H1 (cell line): ENCODE measurements around the gene TUBB1. TPM values are rescaled to one million over a fixed set of nuclear protein-coding genes. Genes with fewer than 3 reads are reported as not detected.

ENCODE experiments used
- CTCF ChIA-PET: fragments of 300-600 bp; sonication (Branson Sonifier 250); formaldehyde crosslinking; loops from one replicate; lab custom pipeline; 2021; ENCODE audit not compliant: partially characterized antibody; lab: Charles Lee
- POLR2A ChIA-PET: fragments of 300-600 bp; sonication (Branson Sonifier 250); formaldehyde crosslinking; loops from one replicate; lab custom pipeline; 2021; ENCODE audit warnings: inconsistent platforms; ENCODE audit not compliant: partially characterized antibody; lab: Charles Lee
- DNase-seq, 2 experiments: peaks; one replicate each; pipeline versions ENCODE4 v3.0.0 to v3.0.0-alpha.2; 2010 to 2022; ENCODE audit warnings: low spot score in 2 of 2, low read depth in 1 of 2, mixed read lengths in 1 of 2
- FAIRE-seq: peaks from 2 replicates; lab custom pipeline; 2011; peaks lifted over from hg19 to GRCh38; lab: Jason Lieb, UNC
- H2AFZ ChIP-seq: 2 replicates; pipeline ENCODE4 v1.8.1; 2012; ENCODE audit warnings: low read length, inconsistent platforms
- H2AK5ac ChIP-seq: 2 replicates; pipeline ENCODE4 v1.6.1; 2013; ENCODE audit warnings: low read depth, low read length
- H2BK120ac ChIP-seq: replicated peaks from 2 replicates; pipeline ENCODE3; 2013; ENCODE audit warnings: low read depth, low read length, inconsistent platforms
- H2BK12ac ChIP-seq: 2 replicates; pipeline ENCODE4 v1.6.1; 2013; ENCODE audit warnings: low read depth, low read length
- H2BK15ac ChIP-seq: 2 replicates; pipeline ENCODE4 v1.6.1; 2013; ENCODE audit warnings: low read length
- H2BK20ac ChIP-seq: 2 replicates; pipeline ENCODE4 v1.6.1; 2013; ENCODE audit warnings: low read length
- H2BK5ac ChIP-seq: 2 replicates; pipeline ENCODE4 v1.6.1; 2013; ENCODE audit warnings: low read depth, low read length
- H3K14ac ChIP-seq: 2 replicates; pipeline ENCODE4 v1.6.1; 2013; ENCODE audit warnings: inconsistent platforms; ENCODE audit not compliant: insufficient read length
- H3K18ac ChIP-seq: 2 replicates; pipeline ENCODE4 v1.6.1; 2013; ENCODE audit warnings: low read length; ENCODE audit errors: extremely low read depth
- H3K23ac ChIP-seq: 2 replicates; pipeline ENCODE4 v1.6.1; 2013; ENCODE audit warnings: inconsistent platforms; ENCODE audit not compliant: insufficient read length
- H3K23me2 ChIP-seq: 2 replicates; pipeline ENCODE4 v1.6.1; 2013; ENCODE audit warnings: low read depth, low read length
- H3K27ac ChIP-seq: 2 replicates; pipeline ENCODE4 v1.6.1; 2011; ENCODE audit warnings: low read depth, low read length, inconsistent platforms
- H3K27me3 ChIP-seq, 4 experiments: replicated peaks in 1 of 4; 1 replicate in 1 of 4; 2 replicates in 3 of 4; pipeline versions ENCODE4 v1.6.1 to v1.8.1; 2011 to 2013; ENCODE audit warnings: low read length in 3 of 4, mild to moderate bottlenecking in 3 of 4, inconsistent platforms in 2 of 4, mixed read lengths in 2 of 4, moderate library complexity in 1 of 4; ENCODE audit not compliant: control insufficient read depth in 3 of 4, insufficient read depth in 3 of 4; ENCODE audit errors: extremely low read depth in 1 of 4
- H3K36me3 ChIP-seq, 4 experiments: 2 replicates each; pipeline versions ENCODE4 v1.6.1 to v1.8.1; 2011 to 2013; ENCODE audit warnings: mild to moderate bottlenecking in 4 of 4, low read length in 3 of 4, moderate library complexity in 2 of 4, control low read depth in 1 of 4, inconsistent platforms in 1 of 4; ENCODE audit not compliant: insufficient read depth in 4 of 4, control insufficient read depth in 2 of 4
- H3K4ac ChIP-seq: replicated peaks from 2 replicates; pipeline ENCODE3; 2013; ENCODE audit warnings: low read length, low read depth, mixed read lengths, inconsistent platforms; ENCODE audit not compliant: insufficient read length
- H3K4me1 ChIP-seq, 4 experiments: replicated peaks in 1 of 4; 1 replicate in 1 of 4; 2 replicates in 3 of 4; pipeline versions ENCODE4 v1.6.1 to v1.8.1; 2011 to 2013; ENCODE audit warnings: low read length in 3 of 4, inconsistent platforms in 2 of 4, mixed read lengths in 1 of 4; ENCODE audit not compliant: insufficient read depth in 4 of 4, control insufficient read depth in 3 of 4
- H3K4me2 ChIP-seq, 2 experiments: 2 replicates each; pipeline versions ENCODE4 v1.6.1 to v1.8.1; 2011 to 2013; ENCODE audit warnings: low read depth in 2 of 2, low read length in 2 of 2, control low read depth in 1 of 2, inconsistent platforms in 1 of 2, mild to moderate bottlenecking in 1 of 2; ENCODE audit not compliant: insufficient read depth in 1 of 2
- H3K4me3 ChIP-seq, 4 experiments: fragments of 200-600, 300-600 bp in 1 of 4; sonication (generic), shearing (Covaris generic), sonication (Bioruptor Twin) in 1 of 4; 2 replicates each; pipeline versions ENCODE4 v1.5.1 to v1.8.1; 2011 to 2016; ENCODE audit warnings: low read length in 4 of 4, low read depth in 3 of 4, control low read depth in 2 of 4, inconsistent platforms in 2 of 4, mild to moderate bottlenecking in 2 of 4, mixed read lengths in 1 of 4, moderate library complexity in 1 of 4; ENCODE audit not compliant: insufficient read depth in 2 of 4; ENCODE audit errors: extremely low read depth in 1 of 4
- H3K56ac ChIP-seq: replicated peaks from 2 replicates; pipeline ENCODE3; 2013; ENCODE audit warnings: low read depth, mild to moderate bottlenecking, mixed read lengths, low read length, inconsistent platforms; ENCODE audit not compliant: insufficient read length
- H3K79me1 ChIP-seq: 2 replicates; pipeline ENCODE4 v1.6.1; 2013; ENCODE audit warnings: low read depth, low read length, control low read depth
- H3K79me2 ChIP-seq, 2 experiments: 2 replicates each; pipeline versions ENCODE4 v1.6.1 to v1.8.1; 2012 to 2013; ENCODE audit warnings: low read length in 2 of 2, mild to moderate bottlenecking in 2 of 2, inconsistent platforms in 1 of 2; ENCODE audit not compliant: insufficient read depth in 2 of 2, control insufficient read depth in 1 of 2
- H3K9ac ChIP-seq, 4 experiments: replicated peaks in 1 of 4; 1 replicate in 1 of 4; 2 replicates in 3 of 4; pipeline versions ENCODE4 v1.6.1 to v1.8.1; 2011 to 2013; ENCODE audit warnings: low read depth in 3 of 4, low read length in 3 of 4, control low read depth in 2 of 4, mild to moderate bottlenecking in 2 of 4, moderate library complexity in 2 of 4, inconsistent platforms in 1 of 4; ENCODE audit errors: extremely low read depth in 1 of 4
- H3K9me3 ChIP-seq, 2 experiments: 2 replicates each; pipeline versions ENCODE4 v1.6.1 to v1.8.1; 2012 to 2013; ENCODE audit warnings: mild to moderate bottlenecking in 2 of 2, moderate library complexity in 2 of 2, control low read depth in 1 of 2, inconsistent platforms in 1 of 2, low read depth in 1 of 2, low read length in 1 of 2, mixed read lengths in 1 of 2; ENCODE audit not compliant: insufficient read depth in 2 of 2
- H4K20me1 ChIP-seq, 2 experiments: replicated peaks in 1 of 2; 2 replicates each; pipeline versions ENCODE3 to v1.8.1; 2011 to 2013; ENCODE audit warnings: inconsistent platforms in 2 of 2, low read length in 2 of 2, mild to moderate bottlenecking in 1 of 2; ENCODE audit not compliant: insufficient read depth in 2 of 2, control insufficient read depth in 1 of 2
- H4K5ac ChIP-seq: 2 replicates; pipeline ENCODE4 v1.6.1; 2013; ENCODE audit warnings: low read length, low read depth, mixed read lengths, inconsistent platforms; ENCODE audit not compliant: insufficient read length
- H4K8ac ChIP-seq: 2 replicates; pipeline ENCODE4 v1.8.0; 2013; ENCODE audit warnings: mild to moderate bottlenecking, moderate library complexity, low read length, inconsistent platforms; ENCODE audit not compliant: insufficient read depth; ENCODE audit errors: extremely low read depth
- H4K91ac ChIP-seq: replicated peaks from 2 replicates; pipeline ENCODE3; 2013; ENCODE audit warnings: low read length, mixed read lengths, inconsistent platforms; ENCODE audit not compliant: insufficient read length
- FOSL1 ChIP-seq: IDR thresholded peaks from 2 replicates; pipeline ENCODE4 v1.6.1; 2011; ENCODE audit warnings: mild to moderate bottlenecking, low read depth, low read length, moderate library complexity; ENCODE audit not compliant: insufficient read depth
- JUND ChIP-seq: IDR thresholded peaks from 2 replicates; pipeline ENCODE4 v1.6.1; 2011; ENCODE audit warnings: mild to moderate bottlenecking, improper control_type of control experiment, low read length
- MAFK ChIP-seq: IDR thresholded peaks from 2 replicates; pipeline ENCODE4 v1.6.1; 2012; ENCODE audit warnings: low read depth, mild to moderate bottlenecking, improper control_type of control experiment, low read length
- NRF1 ChIP-seq: IDR thresholded peaks from 2 replicates; pipeline ENCODE4 v1.6.1; 2011; ENCODE audit warnings: mild to moderate bottlenecking, low read depth, low read length, improper control_type of control experiment
- ZNF274 ChIP-seq: IDR thresholded peaks from 2 replicates; pipeline ENCODE4 v1.7.0; 2012; ENCODE audit warnings: low read length, borderline replicate concordance; ENCODE audit errors: extremely low read depth
- WGBS, 2 experiments: shearing (Covaris generic) in 1 of 2; methylation state at CpG; one replicate each; pipeline versions ENCODE4 v1.1.6 to v1.1.7; 2013 to 2015; ENCODE audit warnings: low lambda C conversion rate in 2 of 2, mixed read lengths in 2 of 2, inconsistent platforms in 1 of 2, low coverage in 1 of 2, missing lambda C conversion rate in 1 of 2; ENCODE audit not compliant: insufficient replicate concordance in 2 of 2, insufficient coverage in 1 of 2, insufficient read length in 1 of 2; ENCODE audit errors: extremely low coverage in 1 of 2, missing lambda C conversion rate in 1 of 2; 5-methylcytosine and 5-hydroxymethylcytosine counted together
- polyA plus RNA-seq, 7 experiments: library from polyadenylated mRNA; depleted of rRNA in 3 of 7; stranded (reverse) in 5 of 7; unstranded in 2 of 7; fragments of >200 nt in 5 of 7; fragments of 200-250 nt in 2 of 7; gene quantifications; 1 replicate in 5 of 7; 2 replicates in 1 of 7; 4 replicates in 1 of 7; pipeline versions ENCODE4 v1.2.1 to v1.2.3, GENCODE V29; 2011 to 2013; ENCODE audit warnings: missing spikeins in 2 of 7, mixed read lengths in 2 of 7
- total RNA-seq: library from RNA; stranded (reverse); fragmentation: NEBNext Ultra II Directional; extraction: Animal tissue kit (Norgen Biotek cat#: 25700); gene quantifications from 2 replicates; pipeline ENCODE4 v1.2.1, GENCODE V29; 2021

TUBB1 gene
- total and polyA plus RNA-seq, 2 of the 8 experiments (the other 6 are each of a cell fraction or from before 2014, with no cell fraction given): not detected

DNA sequence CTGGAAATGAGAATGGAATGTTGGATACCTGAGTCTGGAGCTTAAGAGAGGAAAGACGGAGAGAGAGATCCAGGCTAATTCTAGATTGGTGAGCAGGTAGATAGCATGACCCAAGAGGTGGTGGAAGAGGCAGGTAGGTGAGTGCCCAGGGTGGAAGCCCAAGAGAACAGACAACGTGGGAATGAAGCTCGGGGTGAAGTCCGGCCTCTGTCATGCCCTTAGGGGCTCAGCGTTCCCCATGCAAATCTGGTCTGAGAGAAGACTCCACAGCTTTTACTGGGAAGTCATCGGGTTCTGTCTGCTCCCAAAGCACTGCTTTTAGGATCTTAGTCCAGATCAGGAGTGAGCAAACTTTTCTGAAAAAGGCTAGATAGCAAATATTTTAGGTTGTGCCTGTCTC, 34.5 kb upstream of the TUBB1 start:
- TF ChIP-seq MAFK: no peak
- TF ChIP-seq NRF1: no peak
- TF ChIP-seq JUND: no peak
- no peak for TF ChIP-seq FOSL1
- TF ChIP-seq ZNF274: no peak
- Histone ChIP-seq H3K79me2 (peaks cover 4 to 43% of the 10 kb centered on the region in 2 experiments), H3K4ac (no peak overlapping the region), H2BK5ac (no peak overlapping the region), H3K4me1 (no peaks in the 10 kb centered on the region), H3K27ac (no peak overlapping the region), H3K4me3 (no peak overlapping the region), H4K91ac (no peak overlapping the region), H3K9me3 (no peaks in the 10 kb centered on the region), H4K20me1 (peaks cover 4 to 14% of the 10 kb centered on the region in 2 experiments), H3K79me1 (peaks cover 18% of the 10 kb centered on the region), H3K14ac (no peak overlapping the region), H3K36me3 (peaks cover 22 to 33% (median 26%) of the 10 kb centered on the region in 4 experiments), H3K23ac (no peak overlapping the region), H2BK120ac (no peak overlapping the region), H2BK15ac (no peak overlapping the region), H4K5ac (no peak overlapping the region), H3K27me3 (no peaks in the 10 kb centered on the region), H2AFZ (no peak overlapping the region), H2BK20ac (no peak overlapping the region), H3K23me2 (no peaks in the 10 kb centered on the region; the same call in 1 of the 2 replicates), H3K18ac (no peak overlapping the region), H3K9ac (no peak overlapping the region; a peak in 1 of 7 replicates), H4K8ac (no peak overlapping the region), H2BK12ac (no peak overlapping the region), H3K56ac (no peak overlapping the region), H2AK5ac (no peak overlapping the region), H3K4me2 (no peak overlapping the region)
- DNase-seq (no peak), FAIRE-seq (no peak)
- POLR2A ChIA-PET: interaction anchor here (0.9 to 2.6 kb wide), 6 partner anchors 9 to 428 kb away, joined by 3 to 7 read pairs (median 4); no protein-coding TSS in a partner anchor
- 85% methylated on average over 6 of the region's 6 CpGs; no CpG with 5 or more reads in 1 of the 2 experiments for WGBS, 2 experiments
- CTCF ChIA-PET: interaction anchor here (0.8 to 1.2 kb wide), 2 partner anchors 12 to 103 kb away, joined by 3 read pairs; no protein-coding TSS in a partner anchor
